ENCODE data around the gene KCNK1.

- TF ChIP-seq EZH2 (IDR thresholded peaks at IDR 0.05; ENCODE audit: low read length, unreplicated experiment): no peak
- TF ChIP-seq CTCF (conservative IDR thresholded peaks at IDR 0.05; ENCODE audit: low read depth, low read length): no peak
Observed at GRCh38 chr1:233625510-233625981, 11.6 kb downstream of the KCNK1 start.

All from PC-3 (cell line).